Measurements from ENCODE around the gene BRD3OS. TPM values are rescaled to one million over a fixed set of nuclear protein-coding genes. Genes with fewer than 3 reads are reported as not detected.

BRD3OS gene
- total and polyA plus RNA-seq, 10 of the 15 experiments (the other 5 are each of a cell fraction or from before 2014, with no cell fraction given): 2.1 to 13.7 (median 10.7) TPM

GRCh38 chr9:133992780-133993634 is 32.3 kb upstream of the BRD3OS start:
- ATAC-seq (peak; percentile 73), FAIRE-seq (peak; percentile 80), DNase-seq (ENCODE audit: low read depth, low spot score) (no peak)
- ChIA-PET CTCF (interaction anchor here (0.6 to 4.6 kb wide), 42 partner anchors 13 to 570 kb away, joined by 3 to 177 read pairs (median 4); partner anchors contain the start of genes CACFD1 and SARDH), RAD21 (ENCODE audit: unreplicated experiment) (interaction anchor here (0.6 to 4.3 kb wide), 24 partner anchors 25 to 266 kb away, joined by 3 to 76 read pairs (median 6); partner anchors contain the start of genes BRD3OS and SARDH), SMC1A (ENCODE audit: uncharacterized antibody, unreplicated experiment) (interaction anchor here (0.6 to 3.6 kb wide), 24 partner anchors 13 to 412 kb away, joined by 3 to 53 read pairs (median 6); partner anchors contain the start of gene SARDH), POLR2A (interaction anchor here (0.5 to 1.8 kb wide), 8 partner anchors 31 to 409 kb away, joined by 3 to 16 read pairs (median 4); no protein-coding TSS in a partner anchor)
- no peaks in the 10 kb centered on the region for H3K36me3 ChIP-seq (ENCODE audit: control insufficient read depth in 2 of 2, insufficient read depth in 2 of 2, low read length in 1 of 2)
- peaks cover 15% of the 10 kb centered on the region for H3K4me1 ChIP-seq (ENCODE audit: control insufficient read depth, insufficient read depth, low read length)
- H3K4me3 ChIP-seq: peak overlapping the region; percentile 88
- H3K9ac ChIP-seq (ENCODE audit: control insufficient read depth, insufficient read depth, low read length): peak overlapping the region; percentile 88
- 2% methylated on average over 45 of the region's 74 CpGs for WGBS (ENCODE audit: insufficient coverage, insufficient replicate concordance, low lambda C conversion rate, missing lambda C conversion rate)
- peaks cover 48% of the 10 kb centered on the region for H3K79me2 ChIP-seq (ENCODE audit: control insufficient read depth, insufficient read depth, low read length)
- BruUV-seq (replicated peaks): TSS peak; percentile 82
- peak overlapping the region; percentile 89 for H2AFZ ChIP-seq (ENCODE audit: control insufficient read depth, low read depth, low read length)
- no peaks in the 10 kb centered on the region for H3K9me3 ChIP-seq (replicated peaks; ENCODE audit: control insufficient read depth, insufficient read depth, low read length)
- H3K27me3 ChIP-seq (replicated peaks in 1 of 2; ENCODE audit: control insufficient read depth in 2 of 2, insufficient read depth in 2 of 2, low read length in 1 of 2): no peaks in the 10 kb centered on the region
- peak overlapping the region; percentile 86 for H3K27ac ChIP-seq (ENCODE audit: control insufficient read depth, insufficient read depth)
- peak overlapping the region; percentile 95 for H3K4me2 ChIP-seq (ENCODE audit: control insufficient read depth, insufficient read depth)
- no peaks in the 10 kb centered on the region for H4K20me1 ChIP-seq (ENCODE audit: control insufficient read depth, insufficient read depth)
- intact Hi-C loops (cut with micrococcal nuclease; ENCODE audit: unreplicated experiment): loop anchor here (2.0 to 5.0 kb wide), 4 partner anchors 38 to 406 kb away; no protein-coding TSS in a partner anchor
- in situ Hi-C loops (cut with MboI): loop anchor here (5.0 kb wide), 1 partner anchor 206 kb away; no protein-coding TSS in a partner anchor
- TF ChIP-seq SREBF2 (IDR thresholded peaks at IDR 0.05; ENCODE audit: low read length): no peak
- TF ChIP-seq NFYB (IDR thresholded peaks at IDR 0.05; ENCODE audit: insufficient read depth, low read depth, low read length): no peak
- no peak for TF ChIP-seq MAX (IDR thresholded peaks at IDR 0.05; ENCODE audit: low read depth, low read length)
- no peak for TF ChIP-seq BRCA1 (IDR thresholded peaks at IDR 0.05; ENCODE audit: low read depth, low read length)
- TF ChIP-seq NR2F1 (conservative IDR thresholded peaks at IDR 0.05): peak; percentile 91
- TF ChIP-seq ZSCAN29 (IDR thresholded peaks at IDR 0.05): no peak
- TF ChIP-seq, protein P1, sequence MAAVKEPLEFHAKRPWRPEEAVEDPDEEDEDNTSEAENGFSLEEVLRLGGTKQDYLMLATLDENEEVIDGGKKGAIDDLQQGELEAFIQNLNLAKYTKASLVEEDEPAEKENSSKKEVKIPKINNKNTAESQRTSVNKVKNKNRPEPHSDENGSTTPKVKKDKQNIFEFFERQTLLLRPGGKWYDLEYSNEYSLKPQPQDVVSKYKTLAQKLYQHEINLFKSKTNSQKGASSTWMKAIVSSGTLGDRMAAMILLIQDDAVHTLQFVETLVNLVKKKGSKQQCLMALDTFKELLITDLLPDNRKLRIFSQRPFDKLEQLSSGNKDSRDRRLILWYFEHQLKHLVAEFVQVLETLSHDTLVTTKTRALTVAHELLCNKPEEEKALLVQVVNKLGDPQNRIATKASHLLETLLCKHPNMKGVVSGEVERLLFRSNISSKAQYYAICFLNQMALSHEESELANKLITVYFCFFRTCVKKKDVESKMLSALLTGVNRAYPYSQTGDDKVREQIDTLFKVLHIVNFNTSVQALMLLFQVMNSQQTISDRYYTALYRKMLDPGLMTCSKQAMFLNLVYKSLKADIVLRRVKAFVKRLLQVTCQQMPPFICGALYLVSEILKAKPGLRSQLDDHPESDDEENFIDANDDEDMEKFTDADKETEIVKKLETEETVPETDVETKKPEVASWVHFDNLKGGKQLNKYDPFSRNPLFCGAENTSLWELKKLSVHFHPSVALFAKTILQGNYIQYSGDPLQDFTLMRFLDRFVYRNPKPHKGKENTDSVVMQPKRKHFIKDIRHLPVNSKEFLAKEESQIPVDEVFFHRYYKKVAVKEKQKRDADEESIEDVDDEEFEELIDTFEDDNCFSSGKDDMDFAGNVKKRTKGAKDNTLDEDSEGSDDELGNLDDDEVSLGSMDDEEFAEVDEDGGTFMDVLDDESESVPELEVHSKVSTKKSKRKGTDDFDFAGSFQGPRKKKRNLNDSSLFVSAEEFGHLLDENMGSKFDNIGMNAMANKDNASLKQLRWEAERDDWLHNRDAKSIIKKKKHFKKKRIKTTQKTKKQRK (IDR thresholded peaks at IDR 0.05; ENCODE audit: low read depth, low read length): no peak
- TF ChIP-seq SIX5 (IDR thresholded peaks at IDR 0.05; ENCODE audit: low read depth, low read length, severe bottlenecking): no peak
- TF ChIP-seq KDM1A (IDR thresholded peaks at IDR 0.05; ENCODE audit: borderline replicate concordance): no peak
- no peak for TF ChIP-seq SPI1 (IDR thresholded peaks at IDR 0.05; ENCODE audit: borderline replicate concordance, insufficient read depth, low read depth, low read length)
- peak; percentile 86; the same call in 1 of the 2 replicates for TF ChIP-seq RB1 (IDR thresholded peaks at IDR 0.05; ENCODE audit: borderline replicate concordance)
- TF ChIP-seq DPF2 (IDR thresholded peaks at IDR 0.05): peak; percentile 13; the same call in 1 of the 2 replicates
- TF ChIP-seq ZNF274 (IDR thresholded peaks at IDR 0.05; ENCODE audit: insufficient read depth, insufficient read length): no peak
- no peak for TF ChIP-seq RBBP5 (conservative IDR thresholded peaks at IDR 0.05)
- no peak for TF ChIP-seq RCOR1 (conservative IDR thresholded peaks at IDR 0.05; ENCODE audit: low read depth, low read length)
- no peak for TF ChIP-seq TCF12 (IDR thresholded peaks at IDR 0.05; ENCODE audit: low read depth, low read length)
- no peak for TF ChIP-seq SUPT20H (IDR thresholded peaks at IDR 0.05; ENCODE audit: borderline replicate concordance, control insufficient read depth, low read depth, low read length)
- TF ChIP-seq FOXM1 (IDR thresholded peaks at IDR 0.05; ENCODE audit: low read depth, low read length): no peak
- TF ChIP-seq BCL3 (IDR thresholded peaks at IDR 0.05; ENCODE audit: borderline replicate concordance, insufficient read depth, low read depth, low read length, poor library complexity, severe bottlenecking): no peak

Data from GM12878 (cell line).